ENCODE results near the gene RGS10. TPM values are rescaled to one million over a fixed set of nuclear protein-coding genes. Genes with fewer than 3 reads are reported as not detected.
A peak's percentile ranks its signal among the peaks of the same experiment; 100 is the strongest.

Gene RGS10
- 174 and 219 TPM in 2 replicates for polyA plus RNA-seq (2011; rRNA removed)
- polyA minus RNA-seq (2011; rRNA and poly(A)+ RNA removed), result 49.0 and 52.5 TPM in 2 replicates

GRCh38 chr10:119542357-119542987 is at the start of gene RGS10:
Gene RGS10, minus strand, starts transcription at chr10:119542719. Its CDS starts 81 bp downstream, at chr10:119542638.
- DNase-seq (ENCODE audit: low read depth, low spot score), result no peak
- CTCF ChIA-PET, result interaction anchor here (0.9 to 4.8 kb wide), 12 partner anchors 12 to 467 kb away, joined by 3 to 37 read pairs (median 5); partner anchors contain the start of gene GRK5
- peak within 1 kb of the TSS; percentile 80 for H3K4me3 ChIP-seq (ENCODE audit: low read depth, low read length)
- peak within 1 kb of the TSS; percentile 11 for H3K27ac ChIP-seq (ENCODE audit: low read depth, low read length)
- TF ChIP-seq, protein P1, sequence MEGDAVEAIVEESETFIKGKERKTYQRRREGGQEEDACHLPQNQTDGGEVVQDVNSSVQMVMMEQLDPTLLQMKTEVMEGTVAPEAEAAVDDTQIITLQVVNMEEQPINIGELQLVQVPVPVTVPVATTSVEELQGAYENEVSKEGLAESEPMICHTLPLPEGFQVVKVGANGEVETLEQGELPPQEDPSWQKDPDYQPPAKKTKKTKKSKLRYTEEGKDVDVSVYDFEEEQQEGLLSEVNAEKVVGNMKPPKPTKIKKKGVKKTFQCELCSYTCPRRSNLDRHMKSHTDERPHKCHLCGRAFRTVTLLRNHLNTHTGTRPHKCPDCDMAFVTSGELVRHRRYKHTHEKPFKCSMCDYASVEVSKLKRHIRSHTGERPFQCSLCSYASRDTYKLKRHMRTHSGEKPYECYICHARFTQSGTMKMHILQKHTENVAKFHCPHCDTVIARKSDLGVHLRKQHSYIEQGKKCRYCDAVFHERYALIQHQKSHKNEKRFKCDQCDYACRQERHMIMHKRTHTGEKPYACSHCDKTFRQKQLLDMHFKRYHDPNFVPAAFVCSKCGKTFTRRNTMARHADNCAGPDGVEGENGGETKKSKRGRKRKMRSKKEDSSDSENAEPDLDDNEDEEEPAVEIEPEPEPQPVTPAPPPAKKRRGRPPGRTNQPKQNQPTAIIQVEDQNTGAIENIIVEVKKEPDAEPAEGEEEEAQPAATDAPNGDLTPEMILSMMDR (IDR thresholded peaks at IDR 0.05; ENCODE audit: low read depth, low read length), result no peak
- POLR2A ChIA-PET, result interaction anchor here (0.5 to 1.8 kb wide), 17 partner anchors 9 to 340 kb away, joined by 3 to 8 read pairs (median 3); partner anchors contain the start of genes BAG3, GRK5 and INPP5F
- H3K9me3 ChIP-seq (ENCODE audit: control insufficient read depth, insufficient read depth, low read length), result no peaks in the 10 kb centered on the region; the same call in 1 of the 2 replicates
- no peaks in the 10 kb centered on the region for H3K27me3 ChIP-seq (ENCODE audit: control insufficient read depth, insufficient read depth, low read length)

GRCh38 chr10:119588071-119588470 is 45.6 kb upstream of the RGS10 start:
- H3K27me3 ChIP-seq (ENCODE audit: control insufficient read depth, insufficient read depth, low read length), result no peaks in the 10 kb centered on the region
- no peak for DNase-seq (ENCODE audit: low read depth, low spot score)
- ChIA-PET CTCF (interaction anchor here (1.0 kb wide), 1 partner anchor 389 kb away, joined by 6 read pairs; no protein-coding TSS in a partner anchor), POLR2A (no interaction called here)
- no peak overlapping the region for H3K27ac ChIP-seq (ENCODE audit: low read depth, low read length)
- no peak overlapping the region for H3K4me3 ChIP-seq (ENCODE audit: low read depth, low read length)
- no peaks in the 10 kb centered on the region for H3K9me3 ChIP-seq (ENCODE audit: control insufficient read depth, insufficient read depth, low read length)
- TF ChIP-seq, protein P1 (IDR thresholded peaks at IDR 0.05; ENCODE audit: low read depth, low read length), result no peak

GRCh38 chr10:119578355-119578754 is 35.8 kb upstream of the RGS10 start:
- TF ChIP-seq, protein P1 (IDR thresholded peaks at IDR 0.05; ENCODE audit: low read depth, low read length), result no peak
- POLR2A ChIA-PET, result interaction anchor here (0.7 kb wide), 1 partner anchor 13 kb away, joined by 7 read pairs; no protein-coding TSS in a partner anchor
- Histone ChIP-seq H3K9me3 (ENCODE audit: control insufficient read depth, insufficient read depth, low read length) (no peaks in the 10 kb centered on the region), H3K27me3 (ENCODE audit: control insufficient read depth, insufficient read depth, low read length) (no peaks in the 10 kb centered on the region), H3K4me3 (ENCODE audit: low read depth, low read length) (no peak overlapping the region), H3K27ac (ENCODE audit: low read depth, low read length) (no peak overlapping the region)
- DNase-seq (ENCODE audit: low read depth, low spot score), result no peak
- CTCF ChIA-PET, result no interaction called here

GRCh38 chr10:119575991-119576390 is 33.5 kb upstream of the RGS10 start:
- Histone ChIP-seq H3K4me3 (ENCODE audit: low read depth, low read length) (no peak overlapping the region), H3K9me3 (ENCODE audit: control insufficient read depth, insufficient read depth, low read length) (no peaks in the 10 kb centered on the region), H3K27me3 (ENCODE audit: control insufficient read depth, insufficient read depth, low read length) (no peaks in the 10 kb centered on the region), H3K27ac (ENCODE audit: low read depth, low read length) (no peak overlapping the region)
- ChIA-PET POLR2A (no interaction called here), CTCF (no interaction called here)
- no peak for DNase-seq (ENCODE audit: low read depth, low spot score)
- TF ChIP-seq, protein P1 (IDR thresholded peaks at IDR 0.05; ENCODE audit: low read depth, low read length), result no peak

GRCh38 chr10:119575506-119575905 is 33.0 kb upstream of the RGS10 start:
- no peaks in the 10 kb centered on the region for H3K9me3 ChIP-seq (ENCODE audit: control insufficient read depth, insufficient read depth, low read length)
- H3K27me3 ChIP-seq (ENCODE audit: control insufficient read depth, insufficient read depth, low read length), result no peaks in the 10 kb centered on the region
- H3K4me3 ChIP-seq (ENCODE audit: low read depth, low read length), result no peak overlapping the region
- CTCF ChIA-PET, result no interaction called here
- no peak overlapping the region for H3K27ac ChIP-seq (ENCODE audit: low read depth, low read length)
- TF ChIP-seq, protein P1 (IDR thresholded peaks at IDR 0.05; ENCODE audit: low read depth, low read length), result no peak
- DNase-seq (ENCODE audit: low read depth, low spot score), result no peak
- POLR2A ChIA-PET, result no interaction called here
